Right renal cortex interstitium (tissue), 3 donors: ENCODE measurements around the gene ARHGEF6. TPM values are rescaled to one million over a fixed set of nuclear protein-coding genes. Genes with fewer than 3 reads are reported as not detected.

Experiments used
- DNase-seq, 3 donors: peaks; one replicate each; pipeline ENCODE4 v3.0.0-alpha.2; 2013; ENCODE audit warnings: low read depth in 3 of 3, low spot score in 2 of 3
- polyA plus RNA-seq, 3 donors: library from polyadenylated mRNA; unstranded; fragments of 120-200 nt; gene quantifications; one replicate each; pipeline ENCODE4 v1.2.1, GENCODE V29; 2013; ENCODE audit not compliant: insufficient read length in 3 of 3

The ARHGEF6 gene
- polyA plus RNA-seq, 3 donors, result 12.0 to 14.4 (median 14.3) TPM

DNA sequence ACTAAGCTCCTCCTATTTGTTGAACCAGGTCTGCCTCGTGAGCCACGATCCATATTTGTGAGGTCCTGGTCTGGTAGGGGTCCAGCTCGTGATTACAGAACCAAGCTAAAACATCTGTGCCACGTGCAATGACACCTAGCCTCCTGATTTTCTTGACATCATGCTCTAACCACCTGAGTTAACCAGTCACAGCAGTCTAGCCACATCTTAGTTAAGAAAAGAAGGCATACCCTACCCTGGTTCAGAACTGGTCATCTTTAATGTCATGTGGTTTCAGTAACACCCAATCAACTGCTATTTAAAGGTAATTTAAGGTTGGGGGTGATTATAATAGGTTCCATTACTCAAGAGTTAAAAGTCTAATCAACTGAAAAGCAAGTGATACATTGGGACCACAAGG lies 28.4 kb downstream of the ARHGEF6 start:
- no peak for DNase-seq

GRCh38 chrX:136750364-136750763 lies 30.4 kb downstream of the ARHGEF6 start:
- DNase-seq, result no peak

GRCh38 chrX:136747003-136747986 lies 33.4 kb downstream of the ARHGEF6 start:
- DNase-seq, result no peak

GRCh38 chrX:136745215-136746173 lies 35.2 kb downstream of the ARHGEF6 start:
- no peak for DNase-seq

DNA sequence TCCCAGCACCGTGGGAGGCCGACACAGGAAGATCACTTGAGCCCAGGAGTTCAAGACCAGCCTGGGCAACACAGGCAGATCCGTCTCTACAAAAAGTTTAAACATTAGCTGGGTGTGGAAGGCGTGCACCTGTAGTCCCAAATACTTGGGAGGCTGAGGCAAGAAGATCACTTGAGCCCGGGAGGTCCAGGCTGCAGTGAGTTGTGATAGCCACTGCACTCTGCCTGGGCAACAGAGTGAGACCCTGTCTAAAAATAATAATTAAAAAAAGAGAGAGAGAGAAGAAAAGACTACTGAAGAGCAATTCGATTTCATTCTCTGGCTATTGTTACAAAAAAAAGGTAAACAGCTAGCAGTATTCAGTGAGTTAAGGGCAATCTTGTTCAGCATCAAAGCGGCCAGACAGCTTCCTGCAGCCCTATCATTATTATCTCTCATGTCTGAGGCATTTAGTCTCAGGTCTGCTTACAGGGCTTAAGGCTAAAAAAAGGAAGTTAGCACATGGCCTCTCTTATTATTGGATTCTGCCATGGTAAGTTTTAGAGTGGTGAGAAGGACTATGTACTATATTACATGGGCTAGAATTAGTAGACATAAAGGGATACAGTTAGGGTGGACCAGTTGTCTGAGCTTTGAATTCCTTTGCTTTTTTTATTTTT lies 37.9 kb downstream of the ARHGEF6 start:
- DNase-seq, result no peak

- no peak for DNase-seq
These were observed 42.5 kb downstream of the ARHGEF6 start for GRCh38 chrX:136738049-136738729.

- no peak for DNase-seq
These were observed 44.0 kb downstream of the ARHGEF6 start for GRCh38 chrX:136736690-136737089.

GRCh38 chrX:136735601-136736000 lies 45.1 kb downstream of the ARHGEF6 start:
- DNase-seq, result no peak

GRCh38 chrX:136733613-136734012 lies 47.1 kb downstream of the ARHGEF6 start:
- no peak for DNase-seq

GRCh38 chrX:136731798-136732197 lies 48.9 kb downstream of the ARHGEF6 start:
- no peak for DNase-seq

GRCh38 chrX:136731207-136731782 lies 49.4 kb downstream of the ARHGEF6 start:
- DNase-seq, result no peak

DNA sequence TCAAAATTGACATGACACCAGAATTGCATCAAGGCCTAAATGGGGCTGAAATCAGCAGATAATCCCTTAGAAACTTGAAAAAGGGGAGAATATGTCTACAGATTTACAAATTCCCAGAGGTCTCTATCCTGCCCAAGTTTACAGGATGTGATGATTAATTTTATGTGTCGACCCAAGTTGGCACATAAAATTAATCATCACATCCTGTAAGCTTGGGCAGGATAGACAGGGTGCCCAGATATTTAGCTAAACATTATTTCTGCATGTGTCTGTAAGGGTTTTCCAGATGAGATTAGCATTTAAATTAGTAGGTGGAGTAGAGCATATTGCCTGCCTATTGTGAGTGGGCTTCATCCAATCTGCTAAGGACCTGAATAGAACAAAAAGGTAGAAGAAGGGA lies 52.3 kb downstream of the ARHGEF6 start:
- DNase-seq, result no peak

- no peak for DNase-seq
These were observed 55.2 kb downstream of the ARHGEF6 start for GRCh38 chrX:136725441-136726104.

DNA sequence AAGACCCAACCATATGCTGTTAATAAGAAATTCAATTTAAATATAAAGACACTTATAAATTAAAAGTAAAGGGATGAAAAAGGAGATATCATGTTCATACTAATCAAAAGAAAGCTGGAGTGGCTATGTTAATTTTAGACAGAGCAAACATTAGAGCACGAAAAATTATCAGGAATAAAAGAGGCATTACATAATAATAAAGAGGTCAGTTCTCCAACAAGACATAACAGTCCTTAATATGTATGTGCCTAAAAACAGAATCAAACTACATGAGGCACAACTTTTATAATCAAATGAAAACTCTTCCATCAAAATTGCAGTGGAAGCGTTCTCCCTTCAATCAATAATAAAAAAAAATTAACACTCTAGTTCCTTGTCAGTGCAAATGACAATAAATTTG lies 62.6 kb downstream of the ARHGEF6 start:
- no peak for DNase-seq

DNA sequence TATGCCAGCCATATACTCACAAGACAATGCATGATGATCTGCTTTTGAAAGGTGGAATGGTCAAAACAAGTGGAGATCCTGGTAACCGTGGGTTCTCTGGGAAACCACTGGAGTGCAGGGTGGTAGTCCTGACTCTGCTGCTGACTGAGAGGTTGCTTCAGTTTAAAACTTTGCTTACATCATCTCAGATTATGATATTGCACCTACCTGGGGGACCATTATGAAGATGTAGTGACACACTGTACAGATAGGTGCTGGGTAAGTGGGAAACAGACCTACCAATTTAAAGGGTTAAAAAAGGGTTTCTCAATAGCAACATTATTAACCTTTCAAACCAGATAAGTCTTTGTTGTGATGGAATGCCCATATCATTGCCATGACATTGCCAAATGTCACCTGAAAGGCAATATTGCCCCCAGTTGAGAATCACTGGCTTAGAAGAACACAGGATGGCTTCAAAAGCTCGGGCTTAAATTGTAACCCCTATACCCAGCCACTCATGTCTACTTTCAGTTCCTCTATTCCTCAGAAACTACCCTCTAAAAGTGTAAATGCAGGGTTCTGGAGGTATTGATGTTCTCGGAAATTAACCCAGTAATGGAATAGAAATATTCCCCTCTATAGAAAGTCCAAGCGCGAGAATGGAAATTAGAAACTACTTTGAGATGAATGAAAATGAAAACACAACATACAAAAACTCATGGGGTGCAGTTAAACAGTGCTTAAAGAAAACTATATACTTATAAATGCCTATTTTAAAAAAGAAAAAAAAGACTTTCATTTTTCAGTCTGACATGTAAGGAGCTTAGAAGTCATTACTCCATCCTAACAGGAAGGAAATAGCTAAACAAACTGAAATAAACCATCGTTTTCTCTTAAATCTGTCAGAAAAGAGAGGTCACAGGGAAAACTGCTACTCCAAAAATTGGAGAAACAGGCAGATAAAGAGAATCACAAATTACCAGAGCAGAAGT lies 65.8 kb downstream of the ARHGEF6 start:
- no peak for DNase-seq

DNA sequence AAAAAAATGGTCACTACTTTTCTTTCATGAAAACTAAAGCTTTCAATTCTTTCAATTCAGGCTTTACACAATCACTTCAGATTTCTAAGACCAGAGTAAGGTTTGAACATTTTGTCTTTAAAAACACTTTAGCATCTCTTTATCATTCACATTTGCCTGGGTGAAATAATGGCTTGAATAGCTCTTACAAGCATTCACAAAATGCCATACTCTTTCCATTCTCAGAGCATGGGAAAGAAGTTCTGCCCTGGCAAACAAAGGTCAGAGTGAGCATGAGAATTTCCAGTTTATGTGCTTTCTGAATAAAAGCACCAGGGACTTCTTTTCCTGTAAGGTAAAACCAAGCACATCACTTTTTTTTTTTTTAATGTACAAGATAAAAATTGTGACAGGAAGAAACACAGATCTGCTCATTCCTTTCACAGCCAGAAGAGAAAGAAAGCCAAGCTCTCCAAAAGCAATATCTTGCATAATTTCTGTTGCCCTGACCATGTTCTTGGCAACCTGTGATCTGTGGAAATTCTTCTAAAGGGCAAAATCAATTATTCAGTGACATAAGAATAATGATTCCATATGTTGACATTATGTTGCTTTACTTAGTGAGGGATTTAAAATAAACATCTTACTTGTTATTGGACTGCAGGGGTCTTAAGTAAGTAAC lies 68.0 kb downstream of the ARHGEF6 start:
- DNase-seq, result no peak

DNA sequence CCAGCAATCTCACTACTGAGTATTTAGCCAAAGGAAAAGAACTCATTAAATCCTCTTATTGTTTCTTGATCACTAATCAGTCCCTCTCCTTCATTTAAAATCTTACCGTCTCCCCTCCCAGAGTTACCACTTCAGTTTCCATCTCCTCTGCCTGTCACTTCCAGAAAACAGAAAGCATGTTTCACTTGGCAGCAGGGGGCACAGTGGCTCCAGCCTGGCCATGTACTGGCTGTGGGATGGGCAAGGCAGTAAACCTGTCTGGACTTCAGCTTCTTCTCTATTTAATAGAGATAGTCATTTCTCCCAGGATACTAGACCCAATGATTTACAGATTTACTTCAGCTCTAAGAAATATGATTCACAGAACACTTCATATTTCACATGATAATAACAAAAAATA lies 69.6 kb downstream of the ARHGEF6 start:
- DNase-seq, result no peak
